Astrocyte (in vitro differentiated cells and primary cell): ENCODE results near the gene BYSL.

ENCODE experiments used
- EZH2 ChIP-seq: IDR thresholded peaks from 2 replicates; pipeline ENCODE4 v1.6.1; 2012; ENCODE audit warnings: mild to moderate bottlenecking, low read length, inconsistent platforms; ENCODE audit not compliant: insufficient read depth
- TF ChIP-seq, protein P1 (sequence below): IDR thresholded peaks from 2 replicates; pipeline ENCODE4 v1.5.1; 2011; ENCODE audit warnings: low read depth, mild to moderate bottlenecking, inconsistent platforms, low read length, moderate library complexity; ENCODE audit not compliant: insufficient read depth

DNA sequence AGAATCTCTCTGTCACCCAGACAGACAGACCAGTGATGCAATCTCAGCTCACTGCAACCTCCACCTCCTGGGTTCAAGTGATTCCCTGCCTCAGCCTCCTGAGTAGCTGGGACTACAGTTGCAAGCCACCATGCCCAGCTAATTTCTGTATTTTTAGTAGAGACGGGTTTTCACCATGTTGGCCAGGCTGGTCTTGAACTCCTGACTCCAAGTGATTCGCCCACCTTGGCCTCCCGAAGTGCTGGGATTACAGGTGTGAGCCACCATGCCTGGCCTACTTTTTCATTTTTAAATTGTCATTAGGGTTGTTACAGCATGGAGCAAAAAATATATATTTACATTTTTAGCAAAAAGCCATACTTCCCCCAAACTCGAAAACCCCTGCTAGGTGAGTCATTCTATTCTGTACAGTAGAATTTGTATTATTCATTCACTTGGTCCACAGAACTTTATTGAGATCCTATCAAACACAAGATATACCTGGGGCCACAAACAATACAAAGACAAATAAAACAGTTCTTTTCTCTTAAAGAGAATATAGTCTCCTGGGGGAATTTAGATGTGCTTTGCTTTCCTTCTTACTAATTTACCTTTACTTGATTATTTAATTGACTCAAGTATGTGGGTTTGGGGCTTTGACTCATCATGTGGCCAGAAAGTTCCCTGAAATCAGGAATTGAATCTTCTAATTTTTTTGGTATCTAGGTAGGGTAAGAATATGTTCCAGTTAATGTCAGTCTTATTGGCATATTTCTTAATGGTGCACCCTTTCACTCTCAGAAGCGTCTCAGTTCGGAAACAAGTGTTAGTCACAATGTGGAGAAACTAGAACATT lies 36.9 kb downstream of the BYSL start:
- TF ChIP-seq, protein P1, sequence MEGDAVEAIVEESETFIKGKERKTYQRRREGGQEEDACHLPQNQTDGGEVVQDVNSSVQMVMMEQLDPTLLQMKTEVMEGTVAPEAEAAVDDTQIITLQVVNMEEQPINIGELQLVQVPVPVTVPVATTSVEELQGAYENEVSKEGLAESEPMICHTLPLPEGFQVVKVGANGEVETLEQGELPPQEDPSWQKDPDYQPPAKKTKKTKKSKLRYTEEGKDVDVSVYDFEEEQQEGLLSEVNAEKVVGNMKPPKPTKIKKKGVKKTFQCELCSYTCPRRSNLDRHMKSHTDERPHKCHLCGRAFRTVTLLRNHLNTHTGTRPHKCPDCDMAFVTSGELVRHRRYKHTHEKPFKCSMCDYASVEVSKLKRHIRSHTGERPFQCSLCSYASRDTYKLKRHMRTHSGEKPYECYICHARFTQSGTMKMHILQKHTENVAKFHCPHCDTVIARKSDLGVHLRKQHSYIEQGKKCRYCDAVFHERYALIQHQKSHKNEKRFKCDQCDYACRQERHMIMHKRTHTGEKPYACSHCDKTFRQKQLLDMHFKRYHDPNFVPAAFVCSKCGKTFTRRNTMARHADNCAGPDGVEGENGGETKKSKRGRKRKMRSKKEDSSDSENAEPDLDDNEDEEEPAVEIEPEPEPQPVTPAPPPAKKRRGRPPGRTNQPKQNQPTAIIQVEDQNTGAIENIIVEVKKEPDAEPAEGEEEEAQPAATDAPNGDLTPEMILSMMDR, result no peak
- TF ChIP-seq EZH2, result no peak
